Measurements from ENCODE around the gene MOCS3. TPM values are rescaled to one million over a fixed set of nuclear protein-coding genes. Genes with fewer than 3 reads are reported as not detected.

The MOCS3 gene
- total RNA-seq = 1 to 10 TPM; 7.2 to 8.1 TPM

- POLR2A ChIA-PET = interaction anchor here (1.2 to 2.8 kb wide), 5 partner anchors 22 to 169 kb away, joined by 3 to 44 read pairs (median 4); partner anchors contain the start of genes ADNP and BCAS4
- CTCF ChIA-PET = interaction anchor here (1.3 to 2.7 kb wide), 6 partner anchors 17 to 164 kb away, joined by 3 to 16 read pairs (median 6); partner anchors contain the start of genes ADNP and BCAS4
Measured at GRCh38 chr20:50958615-50959542, at the start of gene MOCS3. MOCS3 (plus strand) TSS chr20:50958818; CDS start chr20:50958843, 25 bp downstream.

GRCh38 chr20:50909413-50909812 lies 49.2 kb upstream of the MOCS3 start:
- ChIA-PET CTCF (interaction anchor here (0.8 to 2.3 kb wide), 3 partner anchors 25 to 409 kb away, joined by 5 to 7 read pairs (median 5); partner anchors contain the start of gene BCAS4), POLR2A (no interaction called here)

- POLR2A ChIA-PET = interaction anchor here (0.6 to 1.3 kb wide), 2 partner anchors 18 to 223 kb away, joined by 3 read pairs; no protein-coding TSS in a partner anchor
- CTCF ChIA-PET = interaction anchor here (0.8 to 1.8 kb wide), 3 partner anchors 9 to 20 kb away, joined by 3 to 7 read pairs (median 4); partner anchors contain the start of gene ADNP
Measured at GRCh38 chr20:50911030-50911429, 47.6 kb upstream of the MOCS3 start.

GRCh38 chr20:50911716-50912115 lies 46.9 kb upstream of the MOCS3 start:
- ChIA-PET CTCF (interaction anchor here (0.8 to 1.9 kb wide), 5 partner anchors 11 to 121 kb away, joined by 3 to 6 read pairs (median 3); partner anchors contain the start of gene ADNP), POLR2A (interaction anchor here (0.7 to 1.3 kb wide), 2 partner anchors 8 to 18 kb away, joined by 3 read pairs; no protein-coding TSS in a partner anchor)

GRCh38 chr20:50913690-50914375 lies 44.8 kb upstream of the MOCS3 start:
- ChIA-PET POLR2A (interaction anchor here (0.5 to 0.6 kb wide), 3 partner anchors 16 to 997 kb away, joined by 3 to 8 read pairs (median 4); partner anchors contain the start of gene ADNP), CTCF (interaction anchor here (0.6 to 1.3 kb wide), 4 partner anchors 11 to 128 kb away, joined by 3 to 5 read pairs (median 4); no protein-coding TSS in a partner anchor)

GRCh38 chr20:50915424-50915823 lies 43.2 kb upstream of the MOCS3 start:
- CTCF ChIA-PET = interaction anchor here (0.9 to 1.3 kb wide), 4 partner anchors 16 to 124 kb away, joined by 3 to 5 read pairs (median 4); partner anchors contain the start of genes ADNP and BCAS4

DNA sequence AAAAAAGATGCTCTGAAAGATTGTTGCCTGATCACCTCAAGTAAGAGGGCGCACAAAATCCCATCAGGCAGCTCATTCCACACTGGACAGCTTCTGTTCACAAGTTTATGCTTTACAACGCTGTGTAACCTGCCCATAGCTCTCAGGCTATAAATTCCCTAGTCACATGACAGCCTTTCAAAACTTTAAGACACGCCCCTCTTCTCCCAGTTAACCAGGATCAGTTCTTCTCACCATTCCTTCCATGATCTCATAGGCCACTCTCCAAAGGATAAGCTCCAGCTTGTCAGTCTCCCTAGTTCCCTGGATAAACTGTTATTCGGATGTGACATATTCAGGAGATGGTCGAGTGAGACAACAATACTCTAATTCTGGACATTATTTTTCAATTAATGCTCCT lies 42.4 kb upstream of the MOCS3 start:
- ChIA-PET POLR2A (interaction anchor here (1.1 kb wide), 1 partner anchor 15 kb away, joined by 4 read pairs; the partner anchor contains the start of gene ADNP), CTCF (interaction anchor here (1.0 to 1.6 kb wide), 6 partner anchors 12 to 122 kb away, joined by 3 to 5 read pairs (median 4); partner anchors contain the start of genes ADNP and BCAS4)

More at GRCh38 chr20:50915424-50915823, 43.2 kb upstream of the MOCS3 start:
- POLR2A ChIA-PET = interaction anchor here (1.2 kb wide), 1 partner anchor 16 kb away, joined by 6 read pairs; the partner anchor contains the start of gene ADNP

DNA sequence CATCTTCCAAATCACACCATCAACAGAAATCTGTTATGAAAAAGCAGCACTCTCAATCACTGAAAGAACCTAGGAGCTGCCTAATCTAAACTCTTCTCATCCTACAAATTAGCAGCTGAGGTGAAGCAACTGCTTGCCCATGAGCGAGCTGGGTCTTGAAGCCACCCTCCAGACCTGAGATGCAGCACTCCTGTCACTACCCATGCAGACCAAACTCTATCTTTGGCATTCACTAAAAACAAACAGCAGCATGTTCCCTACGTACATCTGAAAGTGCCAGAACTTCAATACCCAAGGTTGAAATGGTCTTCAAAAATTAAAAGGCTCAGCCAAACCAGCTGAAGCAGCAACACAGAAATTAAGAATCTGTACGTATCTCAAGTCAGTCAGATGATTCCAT lies 41.7 kb upstream of the MOCS3 start:
- POLR2A ChIA-PET = interaction anchor here (1.1 kb wide), 1 partner anchor 14 kb away, joined by 4 read pairs; the partner anchor contains the start of gene ADNP
- CTCF ChIA-PET = interaction anchor here (1.0 to 1.6 kb wide), 4 partner anchors 11 to 98 kb away, joined by 3 to 5 read pairs (median 4); no protein-coding TSS in a partner anchor

DNA sequence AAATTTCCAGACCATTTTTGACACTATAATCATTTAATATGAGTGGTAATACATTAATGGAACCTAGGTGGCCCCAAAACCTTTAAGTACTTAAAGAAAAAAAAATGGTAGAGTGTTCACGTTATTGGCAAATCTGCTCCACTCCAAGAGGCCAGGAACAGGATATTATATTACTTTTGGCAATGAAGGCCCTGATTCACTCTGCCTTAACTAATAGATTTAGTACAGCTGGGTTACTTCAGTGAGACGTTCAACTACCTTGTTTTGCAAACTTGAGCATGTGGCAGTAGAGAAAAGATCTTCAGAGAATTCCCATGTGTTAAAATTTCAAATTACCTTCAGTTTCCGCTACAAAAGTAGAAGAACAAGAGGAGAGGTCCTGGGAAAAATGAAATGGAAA lies 40.2 kb upstream of the MOCS3 start:
- POLR2A ChIA-PET = interaction anchor here (1.7 kb wide), 1 partner anchor 11 kb away, joined by 4 read pairs; no protein-coding TSS in a partner anchor
- CTCF ChIA-PET = interaction anchor here (0.6 kb wide), 1 partner anchor 115 kb away, joined by 4 read pairs; no protein-coding TSS in a partner anchor

GRCh38 chr20:50919567-50919966 lies 39.1 kb upstream of the MOCS3 start:
- POLR2A ChIA-PET = interaction anchor here (0.9 to 1.7 kb wide), 2 partner anchors 8 to 9 kb away, joined by 3 to 4 read pairs; no protein-coding TSS in a partner anchor
- CTCF ChIA-PET = interaction anchor here (2.2 kb wide), 1 partner anchor 10 kb away, joined by 15 read pairs; no protein-coding TSS in a partner anchor

- ChIA-PET POLR2A (interaction anchor here (0.5 to 1.0 kb wide), 2 partner anchors 10 to 130 kb away, joined by 3 read pairs; partner anchors contain the start of gene ADNP), CTCF (interaction anchor here (0.8 to 2.2 kb wide), 3 partner anchors 8 to 127 kb away, joined by 3 to 15 read pairs (median 4); partner anchors contain the start of gene ADNP)
Measured at GRCh38 chr20:50920997-50921396, 37.6 kb upstream of the MOCS3 start.

DNA sequence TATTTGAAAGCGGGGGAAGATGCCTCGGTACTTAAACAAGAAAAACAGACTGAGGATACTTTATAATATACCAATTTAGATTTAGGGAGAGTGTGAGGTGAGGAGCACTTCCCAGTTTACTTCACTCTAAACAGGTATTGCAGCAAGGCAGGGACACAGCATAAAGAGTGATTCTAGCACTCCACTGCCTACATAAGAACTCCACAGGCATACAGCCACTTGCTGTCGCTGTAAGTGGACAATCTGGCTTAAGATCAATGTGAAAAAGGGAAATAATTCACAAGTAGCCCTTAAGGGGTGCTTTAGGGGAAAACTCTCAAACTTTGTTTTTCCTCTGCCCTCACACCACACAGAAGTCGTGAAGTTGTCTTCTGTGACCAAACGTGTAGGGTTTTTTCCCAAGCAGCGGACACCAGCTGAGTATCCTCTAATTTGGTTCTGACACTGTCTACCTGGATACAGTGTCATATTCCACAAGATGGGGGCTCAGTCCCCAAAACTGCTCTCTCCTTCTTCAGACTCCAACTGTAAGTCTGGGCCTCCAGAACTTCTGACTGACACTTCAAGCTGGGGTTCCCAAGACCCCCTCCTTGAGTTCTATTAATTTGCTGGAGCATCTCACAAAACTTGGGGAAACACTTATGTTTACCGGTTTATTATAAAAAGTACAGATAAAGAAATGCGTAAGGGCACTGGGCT lies 36.7 kb upstream of the MOCS3 start:
- ChIA-PET CTCF (interaction anchor here (0.7 to 2.2 kb wide), 4 partner anchors 7 to 14 kb away, joined by 3 to 15 read pairs (median 5); partner anchors contain the start of gene ADNP), POLR2A (interaction anchor here (0.5 kb wide), 1 partner anchor 9 kb away, joined by 3 read pairs; the partner anchor contains the start of gene ADNP)

DNA sequence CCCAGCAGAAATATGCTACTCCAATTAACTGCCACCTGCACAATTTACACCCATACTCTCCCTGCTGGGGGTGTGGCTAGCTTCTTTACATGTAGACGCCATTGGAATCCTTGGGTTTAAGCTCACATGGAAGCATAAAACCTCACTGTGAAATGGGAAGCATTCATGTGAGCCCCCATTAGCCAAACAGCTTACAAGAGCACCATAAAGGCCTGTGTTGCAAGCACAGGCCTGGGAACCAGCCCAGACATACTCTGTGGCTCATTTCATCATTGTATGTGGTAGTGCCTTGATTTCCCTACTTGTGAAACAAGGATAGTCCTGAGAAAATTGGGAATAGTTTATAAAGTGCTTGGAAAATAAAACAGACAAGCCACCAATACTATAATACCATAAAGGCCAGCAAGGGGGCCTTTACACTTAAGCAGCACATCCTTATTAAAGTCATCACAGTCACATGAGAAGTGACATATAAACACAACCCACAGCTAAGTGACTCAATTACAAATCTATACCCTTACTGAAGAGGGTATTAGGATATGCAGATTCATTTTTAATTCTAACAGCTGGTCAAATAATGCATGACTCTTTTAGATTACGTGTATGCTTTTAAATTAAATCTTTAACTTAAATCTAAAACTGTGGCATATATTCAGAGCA lies 34.2 kb upstream of the MOCS3 start:
- CTCF ChIA-PET = interaction anchor here (0.8 to 1.2 kb wide), 4 partner anchors 11 to 133 kb away, joined by 3 read pairs; no protein-coding TSS in a partner anchor
- POLR2A ChIA-PET = no interaction called here

GRCh38 chr20:50926530-50926929 lies 32.1 kb upstream of the MOCS3 start:
- ChIA-PET CTCF (interaction anchor here (8.2 kb wide), 1 partner anchor 132 kb away, joined by 106 read pairs; the partner anchor contains the start of gene BCAS4), POLR2A (no interaction called here)

DNA sequence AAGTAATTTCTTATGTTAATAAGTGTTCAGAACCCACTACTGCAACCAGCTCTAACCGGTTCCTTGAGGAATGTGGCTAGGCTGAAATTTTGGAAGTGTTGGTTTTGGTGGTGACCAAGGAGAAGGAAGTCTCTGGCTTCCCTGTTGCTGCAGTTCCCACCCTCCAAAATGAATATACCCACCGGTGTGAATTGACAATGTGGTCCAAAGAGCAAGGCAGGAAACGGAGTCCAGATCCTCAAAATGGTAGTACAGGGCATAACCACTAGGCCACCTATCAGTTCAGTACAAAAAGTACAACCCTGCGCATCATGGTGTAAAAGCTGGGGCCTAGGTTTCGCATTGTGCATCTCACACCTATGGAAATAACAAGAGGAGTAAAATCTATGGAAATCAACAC lies 30.1 kb upstream of the MOCS3 start:
- POLR2A ChIA-PET = interaction anchor here (0.9 to 3.0 kb wide), 2 partner anchors 9 to 134 kb away, joined by 4 to 19 read pairs; partner anchors contain the start of gene BCAS4
- CTCF ChIA-PET = interaction anchor here (0.6 to 8.2 kb wide), 9 partner anchors 8 to 749 kb away, joined by 4 to 106 read pairs (median 5); partner anchors contain the start of gene BCAS4

DNA sequence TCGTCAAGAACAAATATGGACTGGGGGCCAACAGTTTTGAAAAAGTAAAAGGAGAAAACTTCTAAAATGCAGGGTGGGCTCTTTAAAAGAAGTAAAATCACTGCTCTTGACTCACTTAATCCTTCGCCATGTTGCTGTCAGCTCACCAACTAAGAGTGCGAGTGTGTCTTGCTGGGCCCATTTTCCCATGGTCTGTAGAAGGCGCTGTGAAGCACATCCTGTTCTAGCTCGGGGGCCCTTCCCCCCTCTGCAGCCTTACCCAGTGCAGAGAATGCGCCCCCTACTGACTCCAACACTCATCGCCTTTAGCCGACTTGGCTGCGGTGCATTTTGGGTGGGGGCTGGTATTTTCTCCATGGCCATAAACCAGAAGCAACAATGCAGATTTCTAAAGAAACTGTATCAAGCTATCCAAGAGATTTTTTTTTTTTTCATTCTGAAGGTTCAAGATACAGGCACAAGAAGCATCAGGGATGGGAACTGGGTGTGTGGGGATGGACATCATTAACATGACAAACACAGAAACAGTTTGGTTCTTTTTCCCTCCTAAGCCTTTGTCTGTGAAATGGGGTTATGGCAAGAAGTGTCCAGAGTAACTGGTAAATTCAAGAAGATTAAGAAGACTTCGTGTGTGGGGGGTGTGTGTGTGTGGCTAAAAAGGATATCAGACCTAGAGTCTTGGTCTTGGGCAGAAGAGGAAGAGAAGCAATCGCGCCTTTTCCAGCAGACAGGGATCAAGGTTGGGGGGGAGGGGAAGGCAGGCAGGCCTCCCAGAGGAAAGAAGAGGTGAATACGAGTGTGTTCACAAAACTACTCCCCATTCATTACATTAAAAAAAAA lies 29.1 kb upstream of the MOCS3 start:
- ChIA-PET CTCF (interaction anchor here (0.6 to 8.2 kb wide), 20 partner anchors 9 to 139 kb away, joined by 3 to 106 read pairs (median 4); partner anchors contain the start of genes BCAS4, DPM1 and MOCS3), POLR2A (interaction anchor here (0.6 to 3.6 kb wide), 8 partner anchors 10 to 137 kb away, joined by 3 to 44 read pairs (median 4); partner anchors contain the start of genes BCAS4, DPM1 and MOCS3)

Measured in activated CD8-positive, alpha-beta memory T cell treated with anti-CD3 and anti-CD28 coated beads for 36 hours (primary cell).